Subcutaneous adipose tissue (tissue), 4 donors: ENCODE results near the gene SH3YL1. TPM values are rescaled to one million over a fixed set of nuclear protein-coding genes. Genes with fewer than 3 reads are reported as not detected.

ENCODE experiments used
- CTCF ChIP-seq: fragments of 450-650 bp; IDR thresholded peaks from one replicate; pipeline ENCODE4 v1.5.1; 2016; ENCODE audit warnings: low read depth, mild to moderate bottlenecking, control low read depth, antibody characterized with exemption, moderate library complexity
- total RNA-seq, 4 donors: library from RNA; depleted of rRNA; stranded (reverse); fragments of >200 nt; gene quantifications; one replicate each; pipeline ENCODE4 v1.1.0, GENCODE V29; 2016

Gene SH3YL1
- total RNA-seq, 4 donors from 2014 or later: 32.4 to 41.5 (median 33.8) TPM

- no peak for TF ChIP-seq CTCF
Observed at GRCh38 chr2:202945-203344, 60.9 kb downstream of the SH3YL1 start.

- no peak for TF ChIP-seq CTCF
Observed at GRCh38 chr2:201648-202433, 62.0 kb downstream of the SH3YL1 start.

GRCh38 chr2:199041-199966 lies 64.5 kb downstream of the SH3YL1 start:
- TF ChIP-seq CTCF: no peak

- TF ChIP-seq CTCF: no peak
Observed at GRCh38 chr2:196406-196805, 67.4 kb downstream of the SH3YL1 start.

- no peak for TF ChIP-seq CTCF
Observed at GRCh38 chr2:195932-196331, 67.9 kb downstream of the SH3YL1 start.

GRCh38 chr2:193141-193671 lies 70.6 kb downstream of the SH3YL1 start:
- TF ChIP-seq CTCF: no peak
